HCT116 (cell line): ENCODE measurements around the gene VTI1A. TPM values are rescaled to one million over a fixed set of nuclear protein-coding genes. Genes with fewer than 3 reads are reported as not detected.

ENCODE experiments used
- ATAC-seq: fragments of 200-7000 bp; cut with Tn5 transposase; 2 replicates; pipeline ENCODE4 v1.9.1; 2020; ENCODE audit warnings: mild to moderate bottlenecking, moderate library complexity
- BruUV-seq: library from RNA; stranded (reverse); fragments of 400-500 nt; replicated peaks from 2 replicates; lab custom pipeline; 2021; lab: Mats Ljungman, UMichigan
- CTCF ChIA-PET: fragments of 300-600 bp; sonication (Branson Sonifier 250); formaldehyde crosslinking; loops from one replicate; lab custom pipeline; 2021; ENCODE audit warnings: antibody characterized with exemption; lab: Charles Lee
- POLR2A ChIA-PET: fragments of 300-600, 350-600 bp; sonication (Branson Sonifier 250); formaldehyde crosslinking; loops from one replicate; lab custom pipeline; 2021; ENCODE audit warnings: antibody characterized with exemption; lab: Charles Lee
- RAD21 ChIA-PET, 2 experiments: fragments of 300-600 bp; sonication (Branson Sonifier 250); formaldehyde crosslinking; loops; one replicate each; lab custom pipeline; 2023; ENCODE audit warnings: low total read pairs in 2 of 2; ENCODE audit not compliant: uncharacterized antibody in 2 of 2, unreplicated experiment in 2 of 2, low non-redundant PET in 1 of 2; lab: Charles Lee
- DNase-seq: peaks from one replicate; pipeline ENCODE4 v3.0.0-alpha.2; 2010; ENCODE audit warnings: low read depth, low spot score
- H2AFZ ChIP-seq: fragments of 200-600 bp; shearing (Covaris generic), sonication (generic); 2 replicates; pipeline ENCODE4 v1.6.1; 2017; ENCODE audit warnings: low read depth, mixed run types, mixed read lengths, antibody characterized with exemption, low read length; ENCODE audit not compliant: poor library complexity, severe bottlenecking
- H3K27ac ChIP-seq: 2 replicates; pipeline ENCODE4 v1.5.1; 2012; ENCODE audit warnings: low read depth, low read length
- H3K27me3 ChIP-seq: fragments of 200-600 bp; sonication (generic); 2 replicates; pipeline ENCODE4 v1.6.1; 2016; ENCODE audit warnings: mixed run types, low read length, mixed read lengths; ENCODE audit not compliant: insufficient read depth
- H3K36me3 ChIP-seq, 2 experiments: fragments of 200-500 bp in 1 of 2; fragments of 200-600 bp in 1 of 2; sonication (Bioruptor generic) in 1 of 2; sonication (generic) in 1 of 2; 2 replicates each; pipeline versions ENCODE4 v1.5.1 to v1.6.1; 2014 to 2016; ENCODE audit warnings: low read length in 2 of 2, inconsistent platforms in 1 of 2, mixed read lengths in 1 of 2, mixed run types in 1 of 2; ENCODE audit not compliant: insufficient read depth in 2 of 2, control insufficient read depth in 1 of 2
- H3K4me1 ChIP-seq, 2 experiments: fragments of 200-600 bp in 1 of 2; sonication (generic) in 1 of 2; 2 replicates each; pipeline versions ENCODE4 v1.5.1 to v1.6.1; 2012 to 2017; ENCODE audit warnings: low read length in 2 of 2, inconsistent platforms in 1 of 2, mild to moderate bottlenecking in 1 of 2, mixed read lengths in 1 of 2, mixed run types in 1 of 2, moderate library complexity in 1 of 2; ENCODE audit not compliant: insufficient read depth in 2 of 2, control insufficient read depth in 1 of 2
- H3K4me2 ChIP-seq: fragments of 200-600 bp; sonication (generic); 2 replicates; pipeline ENCODE4 v1.6.1; 2017; ENCODE audit warnings: mixed run types, low read length, mixed read lengths
- H3K4me3 ChIP-seq, 2 experiments: fragments of 200-600 bp in 1 of 2; sonication (generic) in 1 of 2; replicated peaks in 1 of 2; 2 replicates each; pipeline ENCODE4 v1.5.1; 2011 to 2016; ENCODE audit warnings: low read length in 2 of 2, control low read depth in 1 of 2, low read depth in 1 of 2, mild to moderate bottlenecking in 1 of 2, mixed read lengths in 1 of 2, mixed run types in 1 of 2
- H3K79me2 ChIP-seq: fragments of 200-600 bp; sonication (generic); 2 replicates; pipeline ENCODE4 v1.6.1; 2017; ENCODE audit warnings: mild to moderate bottlenecking, mixed run types, low read length, moderate library complexity, mixed read lengths; ENCODE audit not compliant: insufficient read depth
- H3K9ac ChIP-seq: fragments of 200-600 bp; sonication (generic); 2 replicates; pipeline ENCODE4 v1.6.1; 2016; ENCODE audit warnings: low read length, mixed read lengths
- H3K9me2 ChIP-seq: fragments of 200-600 bp; sonication (generic), shearing (Covaris generic); 2 replicates; pipeline ENCODE4 v1.6.1; 2017; ENCODE audit warnings: mixed run types, mild to moderate bottlenecking, moderate library complexity; ENCODE audit not compliant: insufficient read depth
- H3K9me3 ChIP-seq, 2 experiments: fragments of 200-500 bp in 1 of 2; fragments of 200-600 bp in 1 of 2; sonication (Bioruptor generic) in 1 of 2; sonication (generic) in 1 of 2; 2 replicates each; pipeline ENCODE4 v1.6.1; 2014 to 2017; ENCODE audit warnings: low read length in 2 of 2, mixed read lengths in 2 of 2, inconsistent platforms in 1 of 2, low read depth in 1 of 2, mild to moderate bottlenecking in 1 of 2, mixed run types in 1 of 2, moderate library complexity in 1 of 2; ENCODE audit not compliant: control insufficient read depth in 1 of 2, insufficient read depth in 1 of 2
- H4K20me1 ChIP-seq: fragments of 200-600 bp; sonication (generic), shearing (Covaris generic); 2 replicates; pipeline ENCODE4 v1.6.1; 2017; ENCODE audit warnings: mixed run types, mild to moderate bottlenecking, moderate library complexity; ENCODE audit not compliant: insufficient read depth
- CBX3 ChIP-seq: IDR thresholded peaks from 2 replicates; pipeline ENCODE4 v1.6.1; 2012; ENCODE audit warnings: low read depth
- CEBPB ChIP-seq: IDR thresholded peaks from 2 replicates; pipeline ENCODE4 v1.6.1; 2012; ENCODE audit warnings: low read depth
- CTCF ChIP-seq, 3 experiments: fragments of 200-600 bp in 1 of 3; sonication (generic) in 1 of 3; IDR thresholded peaks in 2 of 3; conservative IDR thresholded peaks in 1 of 3; 2 replicates each; pipeline ENCODE4 v1.5.1; 2012 to 2017; ENCODE audit warnings: low read depth in 2 of 3, low read length in 2 of 3, antibody characterized with exemption in 1 of 3, borderline replicate concordance in 1 of 3, control low read depth in 1 of 3, mild to moderate bottlenecking in 1 of 3, mixed read lengths in 1 of 3, mixed run types in 1 of 3, moderate library complexity in 1 of 3; ENCODE audit not compliant: insufficient read depth in 1 of 3
- EGR1 ChIP-seq: IDR thresholded peaks from 2 replicates; pipeline ENCODE4 v1.6.1; 2012; ENCODE audit warnings: low read depth
- EZH2 ChIP-seq: fragments of 200-600 bp; sonication (generic); IDR thresholded peaks from 2 replicates; pipeline ENCODE4 v1.6.1; 2017; ENCODE audit warnings: antibody characterized with exemption, mixed run types
- EZH2phosphoT487 ChIP-seq: fragments of 200-600 bp; IDR thresholded peaks from 2 replicates; pipeline ENCODE4 v1.6.1; 2018; ENCODE audit warnings: antibody characterized with exemption, borderline replicate concordance
- FOSL1 ChIP-seq: IDR thresholded peaks from 2 replicates; pipeline ENCODE4 v1.6.1; 2012; ENCODE audit warnings: low read depth
- MAX ChIP-seq: IDR thresholded peaks from 2 replicates; pipeline ENCODE4 v1.6.1; 2012
- RAD21 ChIP-seq: IDR thresholded peaks from 2 replicates; pipeline ENCODE4 v1.6.1; 2012; ENCODE audit warnings: low read depth, mild to moderate bottlenecking
- SP1 ChIP-seq: IDR thresholded peaks from 2 replicates; pipeline ENCODE4 v1.6.1; 2012; ENCODE audit warnings: low read depth
- ZBTB33 ChIP-seq: IDR thresholded peaks from 2 replicates; pipeline ENCODE4 v1.6.1; 2011; ENCODE audit warnings: mild to moderate bottlenecking, low read length, moderate library complexity; ENCODE audit not compliant: insufficient replicate concordance; ENCODE audit errors: extremely low read depth
- ZFX ChIP-seq: fragments of 450-650 bp; IDR thresholded peaks from 2 replicates; pipeline ENCODE4 v1.6.1; 2017
- ZNF274 ChIP-seq: fragments of 200-500 bp; sonication (Bioruptor generic); IDR thresholded peaks from 2 replicates; pipeline ENCODE4 v1.6.1; 2014; ENCODE audit warnings: mild to moderate bottlenecking, low read depth, low read length, inconsistent platforms
- intact Hi-C: fragments of 100-400 bp; cut with micrococcal nuclease; formaldehyde crosslinking; loops from 2 replicates; pipeline ENCODE4 v1.10.0; 2022
- total RNA-seq: library from RNA; stranded (reverse); gene quantifications from one replicate; pipeline ENCODE4 v1.2.1, GENCODE V29; 2021; ENCODE audit not compliant: unreplicated experiment

The VTI1A gene
- total RNA-seq, 1 experiment from 2014 or later, result 80.7 TPM

- no peak for TF ChIP-seq FOSL1
- no peak for TF ChIP-seq EZH2phosphoT487
- TF ChIP-seq EZH2, result no peak
- TF ChIP-seq RAD21, result no peak
- TF ChIP-seq SP1, result no peak
- no peak for TF ChIP-seq ZNF274
- no peak for TF ChIP-seq EGR1
- no peak for TF ChIP-seq ZFX
- no peak for TF ChIP-seq CBX3
These were observed 133.3 kb downstream of the VTI1A start (continued) for GRCh38 chr10:112580267-112580666.

GRCh38 chr10:112581921-112582320 lies 134.9 kb downstream of the VTI1A start:
- BruUV-seq, result no TSS peak
- intact Hi-C loops, result no loop called here
- CTCF ChIA-PET, result no interaction called here

More at GRCh38 chr10:112581921-112582320, 134.9 kb downstream of the VTI1A start:
- DNase-seq, result no peak
- H3K27me3 ChIP-seq, result no peaks in the 10 kb centered on the region
- H3K4me1 ChIP-seq, result peaks cover 19 to 32% of the 10 kb centered on the region in 2 experiments
- H4K20me1 ChIP-seq, result no peaks in the 10 kb centered on the region
- H3K79me2 ChIP-seq, result peaks cover 2% of the 10 kb centered on the region; the same call in 1 of the 2 replicates
- RAD21 ChIA-PET, result no interaction called here
- H2AFZ ChIP-seq, result no peak overlapping the region
- no peak overlapping the region for H3K27ac ChIP-seq
- no peak overlapping the region for H3K4me3 ChIP-seq
- H3K36me3 ChIP-seq, result peaks cover 0 to 11% of the 10 kb centered on the region in 2 experiments; a peak in 2 of 4 replicates
- H3K4me2 ChIP-seq, result no peak overlapping the region
- POLR2A ChIA-PET, result no interaction called here
- ATAC-seq, result no peak
- H3K9ac ChIP-seq, result no peak overlapping the region
- TF ChIP-seq ZBTB33, result no peak
- TF ChIP-seq MAX, result no peak
- no peak for TF ChIP-seq CTCF (IDR thresholded peaks at IDR 0.05 in 2 of 3, conservative IDR thresholded peaks at IDR 0.05 in 1 of 3; ENCODE audit: borderline replicate concordance in 1 of 3, insufficient read depth in 1 of 3, low read depth in 2 of 3, low read length in 2 of 3)
- TF ChIP-seq EZH2phosphoT487, result no peak
- no peak for TF ChIP-seq ZNF274
- TF ChIP-seq CEBPB, result no peak
- TF ChIP-seq, all 23 proteins: peak for 0
- Histone ChIP-seq H3K9me2 (no peaks in the 10 kb centered on the region), H3K9me3 (no peaks in the 10 kb centered on the region)
